ENCODE results near the gene MTUS2. TPM values are rescaled to one million over a fixed set of nuclear protein-coding genes. Genes with fewer than 3 reads are reported as not detected.
A peak's percentile ranks its signal among the peaks of the same experiment; 100 is the strongest.

Gene MTUS2
- total RNA-seq, 1 experiment from 2014 or later = 0.05 TPM

- DNase-seq (ENCODE audit: low spot score) = no peak
These were observed 410.2 kb downstream of the MTUS2 start for GRCh38 chr13:29230299-29230845.

GRCh38 chr13:29239653-29240525 is 419.8 kb downstream of the MTUS2 start:
- no peak for DNase-seq (ENCODE audit: low spot score)

GRCh38 chr13:29254626-29255370 is 434.7 kb downstream of the MTUS2 start:
- no peak for DNase-seq (ENCODE audit: low spot score)

- DNase-seq (ENCODE audit: low spot score) = no peak
These were observed 435.4 kb downstream of the MTUS2 start for GRCh38 chr13:29255567-29255966.

- peak; percentile 47 for DNase-seq (ENCODE audit: low spot score)
These were observed 440.5 kb downstream of the MTUS2 start for GRCh38 chr13:29260684-29261083.

- no peak for DNase-seq (ENCODE audit: low spot score)
These were observed 446.1 kb downstream of the MTUS2 start for GRCh38 chr13:29266261-29266660.

- DNase-seq (ENCODE audit: low spot score) = no peak
These were observed 446.9 kb downstream of the MTUS2 start for GRCh38 chr13:29266756-29267733.

GRCh38 chr13:29270271-29270985 is 450.3 kb downstream of the MTUS2 start:
- DNase-seq (ENCODE audit: low spot score) = no peak

GRCh38 chr13:29271606-29272005 is 451.5 kb downstream of the MTUS2 start:
- DNase-seq (ENCODE audit: low spot score) = no peak

GRCh38 chr13:29279356-29280254 is 459.5 kb downstream of the MTUS2 start:
- DNase-seq (ENCODE audit: low spot score) = no peak

- no peak for DNase-seq (ENCODE audit: low spot score)
These were observed 461.9 kb downstream of the MTUS2 start for GRCh38 chr13:29281932-29282495.

GRCh38 chr13:29284726-29285125 is 464.6 kb downstream of the MTUS2 start:
- DNase-seq (ENCODE audit: low spot score) = peak; percentile 36

- no peak for DNase-seq (ENCODE audit: low spot score)
These were observed 467.1 kb downstream of the MTUS2 start for GRCh38 chr13:29287237-29287636.

- no peak for DNase-seq (ENCODE audit: low spot score)
These were observed 471.9 kb downstream of the MTUS2 start for GRCh38 chr13:29292045-29292444.

GRCh38 chr13:29294821-29295220 is 474.7 kb downstream of the MTUS2 start:
- no peak for DNase-seq (ENCODE audit: low spot score)

- DNase-seq (ENCODE audit: low spot score) = no peak
These were observed 480.9 kb downstream of the MTUS2 start for GRCh38 chr13:29301027-29301426.

GRCh38 chr13:29304148-29304547 is 484.0 kb downstream of the MTUS2 start:
- no peak for DNase-seq (ENCODE audit: low spot score)

- DNase-seq (ENCODE audit: low spot score) = no peak
These were observed 490.7 kb downstream of the MTUS2 start for GRCh38 chr13:29310806-29311205.

GRCh38 chr13:29315847-29316246 is 495.7 kb downstream of the MTUS2 start:
- no peak for DNase-seq (ENCODE audit: low spot score)

Data from HT-29 (cell line).